GM18526 (cell line): ENCODE data around the gene ZNF487.

Experiments
- POLR2A ChIP-seq: IDR thresholded peaks from 3 replicates; pipeline ENCODE4 v1.6.1; 2011; ENCODE audit not compliant: insufficient read length; ENCODE audit errors: extremely low read depth

Gene ZNF487

DNA sequence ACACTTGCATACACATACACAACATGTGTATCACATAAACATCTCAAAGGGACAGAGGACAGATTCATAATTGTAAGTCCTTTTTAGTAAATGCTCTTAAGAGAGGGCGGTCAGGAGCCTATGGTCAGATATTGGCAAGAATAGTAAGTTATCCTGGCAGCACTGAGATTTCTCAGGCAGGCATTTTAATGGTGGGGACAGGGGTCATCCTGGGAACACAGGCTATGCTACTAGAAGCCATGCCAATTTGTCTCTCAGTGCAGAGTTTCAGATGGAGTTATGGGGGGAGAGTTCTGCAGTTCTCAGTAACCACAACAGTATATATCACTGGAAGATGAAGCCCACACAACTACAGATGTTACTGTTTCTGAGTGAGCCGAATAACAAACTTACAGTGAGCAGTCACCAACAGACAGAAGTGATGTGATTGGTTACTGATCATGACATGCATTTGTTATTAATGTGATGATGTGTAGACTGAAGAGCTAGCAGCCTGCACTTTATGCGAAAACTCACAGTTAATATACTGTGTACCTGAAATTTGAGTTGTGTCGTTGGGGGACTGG lies 16.4 kb downstream of the ZNF487 start:
- TF ChIP-seq POLR2A = no peak

DNA sequence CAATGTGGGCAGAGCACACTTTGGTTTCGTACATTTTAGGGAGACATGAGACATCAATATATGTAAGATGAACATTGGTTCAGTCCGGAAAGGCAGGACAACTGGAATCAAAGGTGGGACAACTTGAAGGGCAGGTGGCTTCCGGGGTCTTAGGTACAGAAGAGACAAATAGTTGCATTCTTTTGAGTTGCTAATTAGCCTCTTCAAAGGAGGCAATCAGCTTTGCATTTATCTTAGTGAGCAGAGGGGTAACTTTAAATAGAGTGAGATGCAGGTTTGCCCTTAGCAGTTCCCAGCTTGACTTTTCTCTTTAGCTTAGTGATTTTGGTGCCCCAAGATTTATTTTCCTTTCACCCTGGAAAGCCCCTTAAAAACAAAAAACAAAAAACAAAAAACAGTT lies 21.3 kb downstream of the ZNF487 start:
- no peak for TF ChIP-seq POLR2A

DNA sequence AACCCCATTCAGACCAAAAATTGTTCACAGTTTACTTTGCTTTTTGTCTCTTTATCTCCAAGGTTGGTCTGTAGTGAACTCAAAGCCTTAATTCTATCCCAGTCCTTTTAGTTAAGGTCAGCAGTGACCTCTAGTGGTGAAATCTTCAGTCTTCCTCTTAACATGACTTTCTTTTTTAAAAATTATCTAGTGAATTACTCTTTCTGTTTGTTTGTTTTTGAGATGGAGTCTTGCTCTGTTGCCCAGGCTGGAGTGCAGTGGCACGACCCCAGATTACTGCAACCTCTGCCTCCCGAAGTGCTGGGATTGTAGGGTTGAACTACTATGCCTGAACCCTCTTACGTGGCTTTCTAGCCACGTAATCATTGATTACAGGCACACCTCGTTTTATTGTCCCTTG lies 25.0 kb downstream of the ZNF487 start:
- TF ChIP-seq POLR2A = no peak

DNA sequence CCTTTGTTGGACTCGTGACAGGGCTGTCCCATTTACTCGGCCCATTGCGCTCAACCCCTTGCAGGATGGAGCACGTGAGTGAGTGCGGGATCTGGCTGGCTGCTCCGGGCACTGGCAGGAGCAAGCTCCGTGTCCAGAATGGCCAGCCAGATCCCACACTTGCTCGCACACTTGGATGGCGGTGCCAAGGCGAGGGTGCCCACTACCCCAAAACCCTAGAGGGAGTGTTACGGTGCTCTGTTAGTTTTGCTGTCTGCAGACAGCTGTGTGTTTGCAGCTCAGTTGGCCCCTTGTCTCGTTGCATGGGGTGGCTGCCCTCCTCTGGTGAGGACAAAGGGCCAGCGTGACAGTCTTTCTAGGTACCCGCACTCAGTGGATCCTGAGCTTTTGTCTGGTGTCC lies 34.2 kb downstream of the ZNF487 start:
- TF ChIP-seq POLR2A = no peak

DNA sequence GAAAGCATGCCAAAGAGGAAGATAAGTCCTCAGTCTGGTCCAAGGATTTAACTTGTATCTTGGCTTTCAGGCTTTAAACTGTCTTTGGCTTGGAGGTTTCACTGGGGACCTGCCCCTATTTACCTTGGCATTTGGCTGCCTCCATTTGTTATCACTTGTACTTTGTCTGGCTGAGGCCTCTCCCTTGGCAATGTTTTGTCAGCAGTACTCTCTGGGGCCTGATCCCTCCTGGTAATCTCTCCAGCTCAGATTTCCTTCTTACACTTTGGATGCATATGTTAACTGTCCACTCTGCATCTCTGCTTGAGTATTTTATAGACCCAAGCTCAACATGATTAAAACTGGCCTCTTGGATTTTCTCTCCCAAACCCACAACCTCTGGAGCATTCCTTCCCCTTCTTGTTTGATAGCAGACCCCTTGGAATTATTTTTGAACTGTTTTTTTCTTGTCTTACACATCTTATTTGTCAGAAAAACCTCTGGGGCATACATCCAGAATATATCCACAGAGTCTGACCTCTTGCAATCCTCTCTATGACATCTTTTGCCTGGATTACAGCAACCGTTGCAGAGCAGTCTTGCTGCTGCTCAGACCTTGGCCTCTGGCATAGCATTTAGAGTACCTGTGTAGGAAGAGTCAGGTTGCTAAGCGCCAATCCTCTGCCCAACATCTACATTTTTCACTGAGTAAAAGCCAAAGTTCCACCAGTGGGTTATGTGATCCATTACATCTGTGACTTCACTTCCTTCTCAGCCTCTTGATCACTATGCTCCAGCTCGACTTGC lies 35.2 kb downstream of the ZNF487 start:
- TF ChIP-seq POLR2A = no peak

DNA sequence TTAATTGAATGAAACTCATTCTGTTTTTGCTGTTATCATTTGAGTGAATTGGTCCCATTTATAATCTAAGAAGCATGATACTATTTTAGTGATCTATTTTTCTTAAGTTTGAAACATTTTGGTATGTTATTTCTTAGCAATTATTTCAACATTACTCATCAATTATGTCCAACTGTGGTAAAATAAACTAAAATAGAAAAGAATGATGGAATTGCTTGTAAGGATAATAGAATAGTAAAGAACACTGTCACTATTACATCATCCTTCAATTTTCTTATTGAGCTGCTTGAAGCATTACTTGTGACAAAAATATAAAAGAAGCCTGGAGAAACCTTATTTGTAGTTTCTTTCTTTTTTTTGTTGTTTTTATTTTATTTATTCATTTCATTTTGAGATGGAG lies 42.4 kb downstream of the ZNF487 start:
- no peak for TF ChIP-seq POLR2A

DNA sequence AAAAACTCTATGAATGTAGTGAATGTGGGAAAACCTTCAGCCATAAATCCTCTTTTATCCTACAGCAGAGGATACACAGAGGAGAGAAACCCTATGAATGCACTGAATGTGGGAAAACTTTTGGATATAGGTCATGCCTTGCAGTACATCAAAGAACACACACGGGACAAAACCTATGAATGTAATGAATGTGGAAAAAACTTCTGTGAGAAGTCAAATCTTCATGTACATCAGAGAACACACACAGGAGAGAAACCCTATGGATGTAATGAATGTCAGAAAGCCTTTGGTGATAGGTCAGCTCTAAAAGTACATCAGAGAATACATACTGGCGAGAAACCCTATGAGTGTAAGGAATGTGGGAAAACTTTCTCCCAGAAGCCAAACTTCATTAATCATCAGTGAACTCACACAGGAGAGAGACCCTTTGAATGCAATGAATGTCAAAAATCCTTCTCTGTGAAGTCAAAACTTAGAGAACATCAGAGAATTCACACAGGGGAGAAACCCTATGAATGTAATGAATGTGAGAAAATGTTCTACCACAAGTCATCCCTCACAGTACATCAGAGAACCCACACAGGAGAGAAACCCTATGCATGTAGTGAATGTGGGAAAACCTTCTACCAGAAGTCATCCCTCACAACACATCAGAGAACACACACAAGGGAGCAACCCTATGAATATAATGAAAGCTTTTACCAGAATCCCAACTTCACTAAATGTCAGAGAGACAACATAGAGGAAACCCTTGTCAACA lies 45.6 kb downstream of the ZNF487 start:
- no peak for TF ChIP-seq POLR2A

DNA sequence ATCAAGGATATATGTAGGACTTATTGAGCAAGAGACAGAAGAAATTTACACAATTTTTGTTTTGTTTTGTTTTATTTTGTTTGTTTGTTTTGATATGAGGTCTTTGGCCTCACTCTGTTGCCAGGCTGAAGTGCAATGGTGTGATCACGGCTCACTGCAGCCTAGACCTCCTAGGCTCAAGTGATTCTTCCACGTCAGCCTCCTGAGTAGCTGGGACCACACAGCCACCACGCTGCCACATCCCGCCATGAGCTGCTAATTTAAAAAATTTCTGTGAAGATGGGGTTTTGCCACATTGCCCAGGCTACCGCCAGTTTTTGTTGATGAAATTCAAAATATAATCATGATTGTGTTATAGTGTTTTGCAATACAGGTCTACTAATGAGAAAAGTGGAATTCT lies 54.9 kb downstream of the ZNF487 start:
- TF ChIP-seq POLR2A = no peak

DNA sequence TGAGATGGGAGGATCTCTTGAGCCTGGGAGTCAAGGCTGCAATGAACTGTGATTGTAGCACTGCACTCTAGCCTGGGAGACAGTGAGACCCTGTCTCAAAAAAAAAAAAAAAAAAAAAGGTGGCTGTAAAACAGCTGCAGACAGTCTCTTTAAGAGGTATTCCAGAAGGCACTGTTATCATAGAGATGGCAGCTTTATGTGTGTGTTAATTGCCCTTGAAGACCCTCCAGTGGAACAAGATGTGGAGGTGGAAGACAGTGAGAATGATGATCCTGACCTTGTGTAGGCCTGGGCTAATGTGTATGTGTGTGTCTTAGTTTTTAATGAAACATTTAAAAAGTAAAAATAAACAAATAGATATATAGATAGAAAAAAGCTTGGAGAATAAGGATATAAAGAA lies 66.0 kb downstream of the ZNF487 start:
- no peak for TF ChIP-seq POLR2A

DNA sequence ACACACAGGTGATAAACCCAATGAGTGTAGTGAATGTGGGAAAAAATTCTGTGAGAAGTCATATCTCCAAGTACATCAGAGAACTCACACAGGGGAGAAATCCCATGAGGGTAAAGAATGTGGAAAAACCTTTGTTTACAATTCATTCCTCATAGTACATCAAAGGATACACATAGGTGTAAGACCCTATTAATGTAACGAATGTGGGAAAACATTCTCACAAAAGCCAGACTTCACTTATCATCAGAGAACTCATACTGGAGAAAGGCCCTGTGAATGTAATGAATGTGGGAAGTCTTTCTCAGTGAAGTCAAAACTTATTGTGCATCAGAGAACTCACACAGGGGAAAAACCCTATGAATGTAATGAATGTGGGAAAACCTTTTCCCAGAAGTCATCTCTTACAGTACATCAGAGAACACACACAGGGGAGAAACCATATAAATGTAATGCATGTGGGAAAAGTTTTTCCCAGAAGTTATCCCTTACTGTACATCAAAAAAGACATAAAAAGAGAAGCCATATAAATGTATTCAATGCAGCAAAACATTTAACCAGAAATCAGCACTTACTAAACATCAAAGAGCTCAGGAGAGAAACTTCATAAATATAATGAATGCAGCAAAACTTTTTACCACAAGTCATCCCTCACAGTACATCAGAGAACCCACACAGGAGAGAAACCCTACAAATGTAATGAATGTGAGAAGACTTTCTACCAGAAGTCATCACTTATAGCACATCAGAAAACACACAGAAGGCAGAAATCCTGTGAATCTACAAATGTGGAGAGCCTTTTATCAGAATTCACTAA lies 87.7 kb downstream of the ZNF487 start:
- no peak for TF ChIP-seq POLR2A
